HCT116 (cell line): ENCODE data around the gene APBA2. TPM values are rescaled to one million over a fixed set of nuclear protein-coding genes. Genes with fewer than 3 reads are reported as not detected.
"Not testable (repeated sequence)": the region's sequence is repeated elsewhere in the genome, so short reads cannot be mapped to it uniquely, and the experiment has no call there.

Source experiments
- ATAC-seq: fragments of 200-7000 bp; cut with Tn5 transposase; 2 replicates; pipeline ENCODE4 v1.9.1; 2020; ENCODE audit warnings: mild to moderate bottlenecking, moderate library complexity
- BruUV-seq: library from RNA; stranded (reverse); fragments of 400-500 nt; replicated peaks from 2 replicates; lab custom pipeline; 2021; lab: Mats Ljungman, UMichigan
- CTCF ChIA-PET: fragments of 300-600 bp; sonication (Branson Sonifier 250); formaldehyde crosslinking; loops from one replicate; lab custom pipeline; 2021; ENCODE audit warnings: antibody characterized with exemption; lab: Charles Lee
- POLR2A ChIA-PET: fragments of 300-600, 350-600 bp; sonication (Branson Sonifier 250); formaldehyde crosslinking; loops from one replicate; lab custom pipeline; 2021; ENCODE audit warnings: antibody characterized with exemption; lab: Charles Lee
- RAD21 ChIA-PET, 2 experiments: fragments of 300-600 bp; sonication (Branson Sonifier 250); formaldehyde crosslinking; loops; one replicate each; lab custom pipeline; 2023; ENCODE audit warnings: low total read pairs in 2 of 2; ENCODE audit not compliant: uncharacterized antibody in 2 of 2, unreplicated experiment in 2 of 2, low non-redundant PET in 1 of 2; lab: Charles Lee
- DNase-seq: peaks from one replicate; pipeline ENCODE4 v3.0.0-alpha.2; 2010; ENCODE audit warnings: low read depth, low spot score
- H2AFZ ChIP-seq: fragments of 200-600 bp; shearing (Covaris generic), sonication (generic); 2 replicates; pipeline ENCODE4 v1.6.1; 2017; ENCODE audit warnings: low read depth, mixed run types, mixed read lengths, antibody characterized with exemption, low read length; ENCODE audit not compliant: poor library complexity, severe bottlenecking
- H3K27ac ChIP-seq: 2 replicates; pipeline ENCODE4 v1.5.1; 2012; ENCODE audit warnings: low read depth, low read length
- H3K27me3 ChIP-seq: fragments of 200-600 bp; sonication (generic); 2 replicates; pipeline ENCODE4 v1.6.1; 2016; ENCODE audit warnings: mixed run types, low read length, mixed read lengths; ENCODE audit not compliant: insufficient read depth
- H3K36me3 ChIP-seq, 2 experiments: fragments of 200-500 bp in 1 of 2; fragments of 200-600 bp in 1 of 2; sonication (Bioruptor generic) in 1 of 2; sonication (generic) in 1 of 2; 2 replicates each; pipeline versions ENCODE4 v1.5.1 to v1.6.1; 2014 to 2016; ENCODE audit warnings: low read length in 2 of 2, inconsistent platforms in 1 of 2, mixed read lengths in 1 of 2, mixed run types in 1 of 2; ENCODE audit not compliant: insufficient read depth in 2 of 2, control insufficient read depth in 1 of 2
- H3K4me1 ChIP-seq, 2 experiments: fragments of 200-600 bp in 1 of 2; sonication (generic) in 1 of 2; 2 replicates each; pipeline versions ENCODE4 v1.5.1 to v1.6.1; 2012 to 2017; ENCODE audit warnings: low read length in 2 of 2, inconsistent platforms in 1 of 2, mild to moderate bottlenecking in 1 of 2, mixed read lengths in 1 of 2, mixed run types in 1 of 2, moderate library complexity in 1 of 2; ENCODE audit not compliant: insufficient read depth in 2 of 2, control insufficient read depth in 1 of 2
- H3K4me2 ChIP-seq: fragments of 200-600 bp; sonication (generic); 2 replicates; pipeline ENCODE4 v1.6.1; 2017; ENCODE audit warnings: mixed run types, low read length, mixed read lengths
- H3K4me3 ChIP-seq, 2 experiments: fragments of 200-600 bp in 1 of 2; sonication (generic) in 1 of 2; replicated peaks in 1 of 2; 2 replicates each; pipeline ENCODE4 v1.5.1; 2011 to 2016; ENCODE audit warnings: low read length in 2 of 2, control low read depth in 1 of 2, low read depth in 1 of 2, mild to moderate bottlenecking in 1 of 2, mixed read lengths in 1 of 2, mixed run types in 1 of 2
- H3K79me2 ChIP-seq: fragments of 200-600 bp; sonication (generic); 2 replicates; pipeline ENCODE4 v1.6.1; 2017; ENCODE audit warnings: mild to moderate bottlenecking, mixed run types, low read length, moderate library complexity, mixed read lengths; ENCODE audit not compliant: insufficient read depth
- H3K9ac ChIP-seq: fragments of 200-600 bp; sonication (generic); 2 replicates; pipeline ENCODE4 v1.6.1; 2016; ENCODE audit warnings: low read length, mixed read lengths
- H3K9me2 ChIP-seq: fragments of 200-600 bp; sonication (generic), shearing (Covaris generic); 2 replicates; pipeline ENCODE4 v1.6.1; 2017; ENCODE audit warnings: mixed run types, mild to moderate bottlenecking, moderate library complexity; ENCODE audit not compliant: insufficient read depth
- H3K9me3 ChIP-seq, 2 experiments: fragments of 200-500 bp in 1 of 2; fragments of 200-600 bp in 1 of 2; sonication (Bioruptor generic) in 1 of 2; sonication (generic) in 1 of 2; 2 replicates each; pipeline ENCODE4 v1.6.1; 2014 to 2017; ENCODE audit warnings: low read length in 2 of 2, mixed read lengths in 2 of 2, inconsistent platforms in 1 of 2, low read depth in 1 of 2, mild to moderate bottlenecking in 1 of 2, mixed run types in 1 of 2, moderate library complexity in 1 of 2; ENCODE audit not compliant: control insufficient read depth in 1 of 2, insufficient read depth in 1 of 2
- H4K20me1 ChIP-seq: fragments of 200-600 bp; sonication (generic), shearing (Covaris generic); 2 replicates; pipeline ENCODE4 v1.6.1; 2017; ENCODE audit warnings: mixed run types, mild to moderate bottlenecking, moderate library complexity; ENCODE audit not compliant: insufficient read depth
- intact Hi-C: fragments of 100-400 bp; cut with micrococcal nuclease; formaldehyde crosslinking; loops from 2 replicates; pipeline ENCODE4 v1.10.0; 2022
- total RNA-seq: library from RNA; stranded (reverse); gene quantifications from one replicate; pipeline ENCODE4 v1.2.1, GENCODE V29; 2021; ENCODE audit not compliant: unreplicated experiment

The APBA2 gene
- total RNA-seq, 1 experiment from 2014 or later = 0.47 TPM

- BruUV-seq, H2AFZ ChIP-seq, H3K79me2 ChIP-seq, CTCF ChIA-PET, H3K9ac ChIP-seq, H3K27ac ChIP-seq, intact Hi-C loops, H3K36me3 ChIP-seq, DNase-seq, POLR2A ChIA-PET, H4K20me1 ChIP-seq, H3K9me2 ChIP-seq, H3K9me3 ChIP-seq, RAD21 ChIA-PET, ATAC-seq, H3K4me1 ChIP-seq, H3K4me3 ChIP-seq, H3K4me2 ChIP-seq, H3K27me3 ChIP-seq: not testable (repeated sequence)
These were observed 42.3 kb upstream of the APBA2 start for GRCh38 chr15:28843520-28843919.

- BruUV-seq, POLR2A ChIA-PET, CTCF ChIA-PET: not testable (repeated sequence)
These were observed 41.6 kb upstream of the APBA2 start for GRCh38 chr15:28844147-28844546.

GRCh38 chr15:28847247-28847646 lies 38.5 kb upstream of the APBA2 start:
- H3K36me3 ChIP-seq, RAD21 ChIA-PET, H3K9me2 ChIP-seq, H4K20me1 ChIP-seq, DNase-seq, H3K9ac ChIP-seq, H3K4me3 ChIP-seq, H2AFZ ChIP-seq, H3K4me2 ChIP-seq, H3K79me2 ChIP-seq, CTCF ChIA-PET, H3K27me3 ChIP-seq, intact Hi-C loops, POLR2A ChIA-PET, BruUV-seq, ATAC-seq, H3K4me1 ChIP-seq, H3K9me3 ChIP-seq, H3K27ac ChIP-seq: not testable (repeated sequence)

More at GRCh38 chr15:28844147-28844546, 41.6 kb upstream of the APBA2 start:
- H3K9me2 ChIP-seq, H3K27ac ChIP-seq, intact Hi-C loops, DNase-seq, H4K20me1 ChIP-seq, H2AFZ ChIP-seq, H3K36me3 ChIP-seq, H3K27me3 ChIP-seq, ATAC-seq, H3K4me1 ChIP-seq, H3K79me2 ChIP-seq, RAD21 ChIA-PET, H3K4me3 ChIP-seq, H3K4me2 ChIP-seq, H3K9me3 ChIP-seq, H3K9ac ChIP-seq: not testable (repeated sequence)

- H3K27me3 ChIP-seq, H3K4me3 ChIP-seq, CTCF ChIA-PET, H2AFZ ChIP-seq, H3K79me2 ChIP-seq, H4K20me1 ChIP-seq, H3K9ac ChIP-seq, H3K9me2 ChIP-seq, H3K36me3 ChIP-seq, intact Hi-C loops, RAD21 ChIA-PET, H3K9me3 ChIP-seq, H3K4me1 ChIP-seq, POLR2A ChIA-PET, H3K4me2 ChIP-seq, H3K27ac ChIP-seq, ATAC-seq, BruUV-seq, DNase-seq: not testable (repeated sequence)
These were observed 37.8 kb upstream of the APBA2 start for GRCh38 chr15:28847959-28848358.
